GM19035 (cell line): ENCODE results near the gene PUS7.
"Not testable (repeated sequence)": the region's sequence is repeated elsewhere in the genome, so short reads cannot be mapped to it uniquely, and the experiment has no call there.

ENCODE experiments used
- ATAC-seq: cut with Tn5 transposase; IDR thresholded peaks from one replicate; pipeline ENCODE4 v1.9.1; 2021; ENCODE audit not compliant: unreplicated experiment

The PUS7 gene

GRCh38 chr7:105521717-105522463 is at the start of gene PUS7:
Gene PUS7 (minus strand): TSS chr7:105522271. CDS start chr7:105508512, 13,759 bp downstream.
- peak; percentile 89 for ATAC-seq

GRCh38 chr7:105567821-105568220 is 45.8 kb upstream of the PUS7 start:
- ATAC-seq = no peak

- no peak for ATAC-seq
Observed at GRCh38 chr7:105567024-105567423, 45.0 kb upstream of the PUS7 start.

GRCh38 chr7:105565190-105565589 is 43.1 kb upstream of the PUS7 start:
- no peak for ATAC-seq

GRCh38 chr7:105559926-105560325 is 37.9 kb upstream of the PUS7 start:
- ATAC-seq = no peak

- ATAC-seq = no peak
Observed at GRCh38 chr7:105538339-105538738, 16.3 kb upstream of the PUS7 start.

- ATAC-seq = no peak
Observed at GRCh38 chr7:105532709-105533460, 10.8 kb upstream of the PUS7 start.

- ATAC-seq = peak; percentile 93
Observed at GRCh38 chr7:105531792-105532671, 10.0 kb upstream of the PUS7 start, which contains the start of gene RINT1. Gene RINT1 (plus strand): TSS chr7:105532201. CDS start chr7:105532316, 115 bp downstream.

GRCh38 chr7:105530546-105530945 is 8.5 kb upstream of the PUS7 start:
- no peak for ATAC-seq

- no peak for ATAC-seq
Observed at GRCh38 chr7:105530126-105530525, 8.1 kb upstream of the PUS7 start.

GRCh38 chr7:105527737-105528136 is 5.7 kb upstream of the PUS7 start:
- not testable (repeated sequence) for ATAC-seq

- no peak for ATAC-seq
Observed at GRCh38 chr7:105524840-105525239, 2.8 kb upstream of the PUS7 start.

GRCh38 chr7:105524423-105524822 is 2.4 kb upstream of the PUS7 start:
- ATAC-seq = not testable (repeated sequence)

- peak; percentile 43 for ATAC-seq
Observed at GRCh38 chr7:105521027-105521716, 899 bp downstream of the PUS7 start.

- not testable (repeated sequence) for ATAC-seq
Observed at GRCh38 chr7:105520620-105521019, 1.5 kb downstream of the PUS7 start.

- ATAC-seq = no peak
Observed at GRCh38 chr7:105519353-105519752, 2.7 kb downstream of the PUS7 start.

- ATAC-seq = not testable (repeated sequence)
Observed at GRCh38 chr7:105515610-105516009, 6.5 kb downstream of the PUS7 start.

- no peak for ATAC-seq
Observed at GRCh38 chr7:105512926-105513526, 9.0 kb downstream of the PUS7 start.

GRCh38 chr7:105512415-105512814 is 9.7 kb downstream of the PUS7 start:
- no peak for ATAC-seq

GRCh38 chr7:105502173-105502572 is 19.9 kb downstream of the PUS7 start:
- ATAC-seq = no peak
